GM12801 (cell line): ENCODE measurements around the gene FSTL1.

Experiments
- TF ChIP-seq, protein P1 (sequence below): IDR thresholded peaks from one replicate; pipeline ENCODE4 v1.5.1; 2011; ENCODE audit warnings: control low read depth; ENCODE audit not compliant: insufficient read length; ENCODE audit errors: extremely low read depth

The FSTL1 gene

DNA sequence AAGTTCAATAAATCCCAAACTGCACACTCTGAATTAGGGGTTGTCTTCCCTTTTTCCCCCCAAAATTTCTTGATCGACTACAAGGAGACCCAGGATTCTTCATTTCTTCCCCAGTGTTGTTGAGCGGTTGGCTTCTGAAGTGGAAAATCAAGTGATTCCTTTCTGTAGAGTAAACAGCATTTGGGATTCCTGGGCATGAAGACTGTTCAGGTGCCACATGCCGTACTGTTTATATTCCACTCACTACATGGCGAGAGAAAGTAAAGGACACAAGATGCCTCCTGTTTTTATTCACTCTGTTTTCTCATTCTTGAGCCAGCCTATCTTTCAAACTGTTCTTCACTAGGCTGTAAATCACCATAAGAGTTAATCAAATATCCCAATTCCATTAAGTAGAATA lies 12.6 kb downstream of the FSTL1 start:
- TF ChIP-seq, protein P1, sequence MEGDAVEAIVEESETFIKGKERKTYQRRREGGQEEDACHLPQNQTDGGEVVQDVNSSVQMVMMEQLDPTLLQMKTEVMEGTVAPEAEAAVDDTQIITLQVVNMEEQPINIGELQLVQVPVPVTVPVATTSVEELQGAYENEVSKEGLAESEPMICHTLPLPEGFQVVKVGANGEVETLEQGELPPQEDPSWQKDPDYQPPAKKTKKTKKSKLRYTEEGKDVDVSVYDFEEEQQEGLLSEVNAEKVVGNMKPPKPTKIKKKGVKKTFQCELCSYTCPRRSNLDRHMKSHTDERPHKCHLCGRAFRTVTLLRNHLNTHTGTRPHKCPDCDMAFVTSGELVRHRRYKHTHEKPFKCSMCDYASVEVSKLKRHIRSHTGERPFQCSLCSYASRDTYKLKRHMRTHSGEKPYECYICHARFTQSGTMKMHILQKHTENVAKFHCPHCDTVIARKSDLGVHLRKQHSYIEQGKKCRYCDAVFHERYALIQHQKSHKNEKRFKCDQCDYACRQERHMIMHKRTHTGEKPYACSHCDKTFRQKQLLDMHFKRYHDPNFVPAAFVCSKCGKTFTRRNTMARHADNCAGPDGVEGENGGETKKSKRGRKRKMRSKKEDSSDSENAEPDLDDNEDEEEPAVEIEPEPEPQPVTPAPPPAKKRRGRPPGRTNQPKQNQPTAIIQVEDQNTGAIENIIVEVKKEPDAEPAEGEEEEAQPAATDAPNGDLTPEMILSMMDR = no peak

DNA sequence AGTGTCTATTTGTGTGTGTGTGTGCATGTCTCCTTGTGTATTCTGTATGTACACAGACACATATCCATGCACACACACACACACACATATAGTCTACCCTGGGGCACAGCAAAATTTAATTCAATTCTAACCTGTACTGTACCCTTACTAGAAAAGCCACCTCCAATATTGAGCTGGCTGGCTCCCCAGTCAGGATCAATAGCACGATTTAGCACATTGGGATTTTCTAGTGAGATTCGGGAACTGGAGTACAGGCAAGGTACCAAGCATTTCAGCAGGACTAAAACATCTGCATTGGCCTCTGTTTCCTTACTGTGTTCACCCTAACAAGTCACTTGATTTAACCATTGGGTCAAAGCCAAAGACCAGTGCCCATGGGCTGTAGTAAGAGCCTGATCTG lies 13.2 kb downstream of the FSTL1 start:
- TF ChIP-seq, protein P1 = no peak

DNA sequence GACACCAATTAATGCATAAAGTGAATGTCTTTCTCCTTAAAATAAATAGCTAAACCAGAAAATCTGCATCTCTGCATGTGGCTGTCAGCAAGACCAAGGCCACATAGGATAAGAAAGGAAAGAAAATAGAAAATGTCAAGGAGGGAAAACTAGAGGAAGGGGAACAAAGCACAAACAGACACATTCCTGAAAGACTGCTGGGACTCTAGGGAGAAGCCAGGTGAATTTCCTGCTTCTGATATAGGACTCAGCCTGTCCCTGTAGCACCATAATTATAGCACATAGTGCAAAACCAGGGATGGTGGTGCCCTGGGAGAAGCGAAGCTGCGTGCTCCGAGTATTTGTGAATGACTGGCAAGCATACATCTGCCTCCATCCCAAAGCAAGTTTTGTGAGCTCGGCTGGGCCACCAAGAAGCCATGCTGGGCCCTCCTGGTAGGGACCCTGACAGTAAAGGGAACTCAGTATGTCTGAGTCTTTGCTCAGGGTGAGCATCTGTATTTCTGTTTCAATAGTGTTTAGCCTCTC lies 14.2 kb downstream of the FSTL1 start:
- TF ChIP-seq, protein P1 = no peak

DNA sequence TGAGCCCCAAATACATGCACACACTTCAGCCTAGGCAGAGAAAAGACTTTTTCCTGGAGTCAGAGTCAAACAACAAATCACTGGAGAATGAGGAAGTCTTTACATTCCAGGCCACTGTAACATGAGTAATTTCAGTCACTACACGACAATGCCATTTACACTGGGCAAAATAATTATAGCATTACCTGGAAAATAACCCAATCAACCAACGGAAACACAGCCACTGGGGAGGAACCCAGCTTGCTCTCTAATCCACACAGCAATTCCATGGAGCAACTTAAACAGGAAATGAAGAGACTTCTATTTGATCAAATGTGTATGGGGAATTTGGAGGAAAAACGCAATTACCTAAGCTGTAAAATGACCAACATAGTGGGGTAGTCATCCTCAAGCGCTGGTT lies 15.2 kb downstream of the FSTL1 start:
- TF ChIP-seq, protein P1 = no peak

DNA sequence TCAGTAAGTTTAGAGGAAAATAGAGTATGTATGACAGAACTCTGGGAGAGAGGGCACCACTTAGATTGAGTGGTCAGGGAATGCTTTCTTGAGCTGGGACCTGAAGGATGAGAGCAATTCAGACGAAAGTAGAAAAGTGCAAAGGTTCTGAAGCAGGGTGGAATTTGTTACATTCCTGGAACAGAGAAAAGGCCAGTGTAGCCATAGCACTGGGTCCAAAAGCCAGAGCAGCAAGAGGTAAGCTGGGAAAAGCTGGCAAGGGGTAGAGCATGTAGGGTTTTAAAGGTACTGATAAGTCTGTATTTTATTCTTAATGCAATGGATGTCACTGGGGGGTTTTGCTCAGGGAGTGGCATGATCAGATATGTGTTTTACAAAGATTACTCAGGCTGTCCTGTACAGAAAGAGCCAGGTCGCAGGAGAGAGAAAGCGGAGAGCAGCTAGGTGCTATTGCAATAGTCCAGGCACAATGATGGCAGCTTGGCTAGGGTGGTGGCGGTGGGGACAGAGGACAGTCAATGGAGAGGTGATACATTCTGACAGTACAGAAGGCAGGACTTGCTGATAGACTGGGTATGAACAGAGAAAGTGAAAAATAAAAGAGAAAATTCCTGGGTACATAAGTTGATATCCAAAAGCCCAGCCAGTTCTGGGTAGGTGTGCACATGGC lies 17.0 kb downstream of the FSTL1 start:
- TF ChIP-seq, protein P1 = no peak

DNA sequence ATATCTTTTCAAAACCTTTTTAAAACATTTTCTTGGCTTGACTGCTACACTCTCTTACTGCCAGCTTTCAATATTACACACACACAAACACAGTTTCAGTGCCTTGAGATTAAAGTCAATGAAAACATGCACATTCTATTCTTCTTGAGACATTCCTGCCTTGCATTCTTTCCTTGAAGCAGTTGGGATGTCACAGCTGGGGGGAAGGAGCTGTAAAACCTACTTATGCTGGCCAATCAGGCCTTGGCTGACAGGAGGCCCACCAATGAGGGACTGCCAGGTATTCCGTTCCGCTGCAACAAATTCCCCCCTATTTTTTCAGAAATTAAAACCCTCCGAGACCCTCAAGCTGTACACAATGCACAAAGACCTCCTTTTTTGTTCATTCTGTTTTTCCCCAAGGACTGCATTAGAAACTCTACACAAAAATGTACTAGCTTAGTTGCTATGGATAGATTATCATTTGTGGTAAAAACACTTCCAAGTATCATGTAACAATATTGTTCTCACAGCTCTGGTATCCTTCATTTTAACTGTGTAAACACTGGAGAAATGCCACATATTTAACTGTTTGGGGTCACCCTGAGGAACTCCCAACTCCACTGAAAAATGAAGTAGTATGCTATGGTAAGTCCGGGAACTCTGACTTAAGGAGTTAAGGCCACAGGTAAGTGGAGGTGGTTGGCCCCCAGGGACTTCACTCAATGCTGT lies 18.5 kb downstream of the FSTL1 start:
- TF ChIP-seq, protein P1 = no peak

DNA sequence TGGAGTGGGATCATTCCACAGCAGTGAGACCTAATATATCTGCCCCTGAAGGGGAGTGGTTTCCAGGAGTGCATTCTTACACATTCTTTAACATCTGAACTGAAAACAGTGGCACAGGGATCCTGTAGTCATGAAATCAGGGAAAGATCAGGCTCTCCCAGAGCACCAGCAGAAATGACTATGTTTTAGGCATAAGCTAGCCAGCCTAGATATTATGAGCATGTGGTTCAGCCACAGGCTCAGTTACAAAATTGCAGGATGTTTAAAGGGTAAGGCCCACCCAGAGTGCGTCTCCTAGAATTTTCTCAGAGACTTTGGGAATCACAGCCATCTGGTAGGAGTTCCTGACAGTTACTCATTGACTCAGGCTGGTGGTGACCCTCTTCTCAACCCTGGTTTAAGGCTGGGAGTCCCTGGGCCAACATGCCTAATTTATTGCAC lies 20.9 kb downstream of the FSTL1 start:
- TF ChIP-seq, protein P1 = no peak
